ENCODE data around the gene CORO2B.

- TF ChIP-seq CTCF (IDR thresholded peaks at IDR 0.05; ENCODE audit: low read length) (no peak), EZH2 (optimal IDR thresholded peaks at IDR 0.05; ENCODE audit: low read depth, low read length) (no peak)
Observed at GRCh38 chr15:68595260-68595564, 16.4 kb downstream of the CORO2B start.
